ENCODE measurements around the gene NXPE4.
"Not testable (repeated sequence)": the region's sequence is repeated elsewhere in the genome, so short reads cannot be mapped to it uniquely, and the experiment has no call there.

The NXPE4 gene

DNA sequence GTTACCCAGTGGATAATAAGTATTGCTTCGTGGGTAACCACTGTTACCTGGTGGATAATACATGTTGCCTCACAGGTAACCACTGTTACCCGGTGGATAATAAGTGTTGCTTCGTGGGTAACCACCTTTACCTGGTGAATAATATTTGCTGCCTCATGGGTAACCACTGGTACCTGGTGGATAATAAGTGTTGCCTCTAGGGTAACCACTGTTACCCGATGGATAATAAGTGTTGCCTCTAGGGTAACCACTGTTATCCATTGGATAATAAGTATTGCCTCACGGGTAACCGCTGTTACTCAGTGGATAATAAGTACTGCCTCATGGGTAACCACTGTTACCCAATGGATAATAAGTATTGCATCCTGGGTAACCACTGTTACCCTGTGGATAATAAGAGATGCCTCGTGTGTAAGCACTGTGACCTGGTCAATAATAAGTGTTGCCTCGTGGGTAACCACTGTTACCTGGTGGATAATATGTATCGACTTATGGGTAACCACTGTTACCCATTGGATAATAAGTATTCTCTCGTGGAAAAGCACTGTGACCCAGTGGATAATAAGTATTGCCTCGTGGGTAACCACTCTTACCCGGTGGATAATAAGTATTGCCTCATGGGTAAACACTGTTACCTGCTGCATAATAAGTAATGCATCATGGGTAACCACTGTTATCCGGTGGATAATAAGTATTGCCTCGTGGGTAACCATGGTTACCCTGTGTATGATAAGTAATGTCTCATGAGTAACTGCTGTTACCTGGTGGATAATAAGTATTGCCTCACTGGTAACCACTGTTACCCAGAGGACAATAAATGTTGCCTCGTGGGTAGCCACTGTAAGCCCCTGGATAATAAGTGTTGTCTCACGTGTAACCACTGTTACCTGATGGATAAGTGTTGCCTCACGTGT lies 20.1 kb upstream of the NXPE4 start:
- no peak for DNase-seq
- TF ChIP-seq POLR2A (IDR thresholded peaks at IDR 0.05; ENCODE audit: low read length) (no peak), GATA1 (IDR thresholded peaks at IDR 0.05; ENCODE audit: low read depth, low read length) (no peak)

DNA sequence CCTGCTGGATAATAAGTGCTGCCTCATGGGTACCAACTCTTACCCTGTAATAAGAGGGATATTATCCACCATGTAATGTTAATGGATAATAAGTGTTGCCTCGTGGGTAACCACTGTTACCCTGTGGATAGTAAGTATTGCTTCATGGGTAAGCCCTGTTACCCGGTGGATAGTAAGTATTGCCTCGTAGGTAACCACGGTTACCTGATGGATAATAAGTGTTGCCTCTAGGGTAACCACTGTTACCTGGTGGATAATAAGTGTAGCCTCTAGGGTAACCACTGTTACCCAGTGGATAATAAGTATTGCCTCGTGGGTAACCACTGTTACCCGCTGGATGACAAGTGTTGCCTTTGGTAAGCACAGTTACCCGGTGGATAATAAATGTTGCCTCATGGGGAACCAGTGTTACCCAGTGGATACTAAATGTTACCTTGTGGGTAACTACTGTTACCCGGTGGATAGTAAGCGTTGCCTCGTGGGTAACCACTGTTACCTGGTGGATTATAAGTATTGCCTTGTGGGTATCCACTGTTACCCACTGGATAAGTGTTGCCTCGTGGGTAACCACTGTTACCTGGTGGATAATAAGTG lies 18.6 kb upstream of the NXPE4 start:
- TF ChIP-seq POLR2A (IDR thresholded peaks at IDR 0.05; ENCODE audit: low read length), result no peak
- TF ChIP-seq GATA1 (IDR thresholded peaks at IDR 0.05; ENCODE audit: low read depth, low read length), result no peak
- DNase-seq, result no peak

DNA sequence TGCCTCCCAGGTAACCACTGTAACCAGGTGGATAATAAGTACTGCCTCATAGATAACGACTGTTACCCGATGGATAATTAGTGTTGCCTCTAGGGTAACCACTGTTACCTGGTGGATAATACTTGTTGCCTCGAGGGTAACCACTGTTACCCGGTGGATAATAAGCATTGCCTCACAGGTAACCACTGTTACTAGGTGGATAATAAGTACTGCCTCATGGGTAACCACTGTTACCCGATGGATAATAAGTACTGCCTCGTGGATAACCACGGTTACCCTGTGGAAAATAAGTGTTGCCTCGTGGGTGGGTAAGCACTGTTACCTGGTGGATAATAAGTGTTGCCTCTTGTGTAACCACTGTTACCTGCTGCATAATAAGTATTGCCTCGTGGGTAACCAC lies 17.5 kb upstream of the NXPE4 start:
- DNase-seq, result not testable (repeated sequence)

DNA sequence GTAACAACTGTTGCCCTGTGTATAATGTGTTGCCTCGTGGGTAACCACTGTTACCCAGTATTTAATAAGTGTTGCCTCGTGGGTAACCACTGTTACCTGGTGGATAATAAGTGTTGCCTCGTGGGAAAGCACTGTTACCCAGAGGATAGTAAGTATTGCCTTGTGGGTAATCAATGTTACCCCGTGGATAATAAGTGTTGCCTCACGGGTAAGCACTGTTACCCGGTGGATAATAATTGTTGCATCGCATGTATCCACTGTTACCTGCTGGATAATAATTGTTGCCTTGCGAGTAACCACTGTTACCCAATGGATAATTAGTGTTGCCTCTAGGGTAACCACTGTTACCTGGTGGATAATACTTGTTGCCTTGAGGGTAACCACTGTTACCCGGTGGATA lies 17.1 kb upstream of the NXPE4 start:
- DNase-seq, result no peak
- TF ChIP-seq GATA1 (IDR thresholded peaks at IDR 0.05; ENCODE audit: low read depth, low read length) (no peak), POLR2A (IDR thresholded peaks at IDR 0.05; ENCODE audit: low read length) (no peak)

DNA sequence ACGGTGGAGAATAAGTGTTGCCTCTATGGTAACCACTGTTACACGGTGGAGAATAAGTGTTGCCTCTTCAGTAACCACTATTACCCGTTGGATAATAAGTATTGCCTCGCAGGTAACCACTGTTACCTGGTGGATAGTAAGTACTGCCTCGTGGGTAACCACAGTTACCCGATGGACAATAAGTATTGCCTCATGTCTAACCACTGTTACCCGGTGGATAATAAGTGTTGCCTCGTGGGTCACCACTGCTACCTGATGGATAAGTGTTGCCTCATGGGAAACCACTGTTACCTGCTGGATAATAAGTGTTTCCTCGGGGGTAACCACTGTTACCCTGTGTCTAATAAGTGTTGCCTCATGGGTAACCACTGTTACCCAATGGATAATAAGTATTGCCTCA lies 16.6 kb upstream of the NXPE4 start:
- DNase-seq, result not testable (repeated sequence)

DNA sequence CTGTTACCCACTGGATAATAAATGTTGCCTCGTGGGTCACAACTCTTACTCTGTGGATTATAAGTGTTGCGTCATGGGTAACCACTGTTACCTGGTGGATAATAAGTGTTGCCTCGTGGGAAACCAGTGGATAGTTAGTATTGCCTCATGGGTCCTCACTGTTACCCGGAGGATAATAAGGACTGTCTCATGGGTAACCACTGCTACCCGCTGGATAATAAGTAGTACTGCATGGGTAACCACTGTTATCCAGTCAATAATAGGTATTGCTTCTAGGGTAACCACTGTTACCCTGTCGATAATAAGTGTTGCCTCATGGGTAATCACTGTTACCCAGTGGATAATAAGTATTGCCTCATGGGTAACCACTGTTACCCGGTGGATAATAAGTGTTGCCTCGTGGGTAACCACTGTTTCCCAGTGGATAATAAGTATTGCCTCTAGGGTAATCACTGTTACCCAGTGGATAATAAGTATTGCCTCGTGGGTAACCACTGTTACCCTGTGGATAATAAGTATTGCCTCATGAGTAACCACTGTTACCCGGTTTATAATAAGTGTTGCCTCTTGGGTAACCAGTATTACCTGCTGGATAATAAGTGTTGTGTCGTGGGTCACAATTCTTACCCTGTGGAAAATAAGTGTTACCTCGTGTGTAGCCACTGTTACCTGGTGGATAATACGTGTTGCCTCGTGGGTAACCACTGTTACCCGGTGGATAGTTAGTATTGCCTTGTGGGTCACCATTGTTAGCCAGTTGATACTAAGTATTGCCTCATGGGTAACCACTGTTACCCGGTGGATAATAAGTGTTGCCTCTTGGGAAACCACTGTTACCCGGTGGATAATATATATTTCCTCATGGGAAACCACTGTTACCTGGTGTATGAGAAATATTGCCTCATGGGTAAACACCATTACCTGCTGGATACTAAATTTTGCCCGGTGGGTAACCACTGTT lies 15.7 kb upstream of the NXPE4 start:
- TF ChIP-seq GATA1 (IDR thresholded peaks at IDR 0.05; ENCODE audit: low read depth, low read length) (no peak), POLR2A (IDR thresholded peaks at IDR 0.05; ENCODE audit: low read length) (no peak)
- peak in 1 of 2 experiments; percentile 7 for DNase-seq

DNA sequence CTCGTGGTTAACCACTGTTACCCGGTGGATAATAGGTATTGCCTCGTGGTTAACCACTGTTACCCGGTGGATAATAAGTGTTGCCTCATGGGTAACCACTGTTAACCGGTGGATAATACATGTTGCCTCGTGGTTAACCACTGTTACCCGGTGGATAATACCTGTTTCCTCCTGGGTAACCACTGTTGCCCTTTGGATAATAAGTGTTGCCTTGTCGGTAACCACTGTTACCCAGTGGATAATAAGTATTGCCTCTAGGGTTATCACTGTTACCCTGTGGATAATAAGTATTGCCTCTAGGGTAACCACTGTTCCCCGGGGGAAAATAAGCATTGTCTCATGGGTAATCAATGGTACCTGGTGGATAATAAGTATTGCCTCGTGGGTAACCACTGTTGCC lies 15.0 kb upstream of the NXPE4 start:
- TF ChIP-seq POLR2A (IDR thresholded peaks at IDR 0.05; ENCODE audit: low read length) (no peak), GATA1 (IDR thresholded peaks at IDR 0.05; ENCODE audit: low read depth, low read length) (no peak)
- DNase-seq, result no peak

DNA sequence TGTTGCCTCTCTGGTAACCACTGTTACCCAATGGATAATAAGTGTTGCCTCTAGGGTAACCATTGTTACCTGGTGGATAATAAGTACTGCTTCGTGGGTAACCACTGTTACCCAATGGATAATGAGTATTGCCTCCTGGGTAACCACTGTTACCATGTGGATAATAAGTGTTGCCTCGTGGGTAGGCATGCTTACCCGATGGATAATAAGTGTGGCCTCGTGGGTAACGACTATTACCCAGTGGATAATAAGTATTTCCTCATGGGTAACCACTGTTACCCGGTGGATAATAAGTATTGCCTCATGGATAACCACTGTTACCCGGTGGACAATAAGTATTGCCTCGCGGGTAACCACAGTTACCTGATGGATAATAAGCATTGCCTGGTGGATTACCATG lies 13.8 kb upstream of the NXPE4 start:
- DNase-seq, result no peak
- no peak for TF ChIP-seq POLR2A (IDR thresholded peaks at IDR 0.05; ENCODE audit: low read length)
- TF ChIP-seq GATA1 (IDR thresholded peaks at IDR 0.05; ENCODE audit: low read depth, low read length), result no peak

DNA sequence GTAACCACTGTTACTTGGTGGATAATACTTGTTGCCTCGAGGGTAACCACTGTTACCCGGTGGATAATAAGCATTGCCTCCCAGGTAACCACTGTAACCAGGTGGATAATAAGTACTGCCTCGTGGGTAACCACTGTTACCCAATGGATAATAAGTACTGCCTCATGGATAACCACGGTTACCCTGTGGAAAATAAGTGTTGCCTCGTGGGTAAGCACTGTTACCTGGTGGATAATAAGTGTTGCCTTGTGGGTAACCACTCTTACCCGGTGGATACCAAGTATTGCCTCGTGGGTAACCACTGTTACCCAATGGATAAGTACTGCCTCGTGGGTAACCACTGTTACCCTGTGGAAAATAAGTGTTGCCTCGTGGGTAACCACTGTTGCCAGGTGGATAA lies 13.0 kb upstream of the NXPE4 start:
- DNase-seq, result not testable (repeated sequence)

DNA sequence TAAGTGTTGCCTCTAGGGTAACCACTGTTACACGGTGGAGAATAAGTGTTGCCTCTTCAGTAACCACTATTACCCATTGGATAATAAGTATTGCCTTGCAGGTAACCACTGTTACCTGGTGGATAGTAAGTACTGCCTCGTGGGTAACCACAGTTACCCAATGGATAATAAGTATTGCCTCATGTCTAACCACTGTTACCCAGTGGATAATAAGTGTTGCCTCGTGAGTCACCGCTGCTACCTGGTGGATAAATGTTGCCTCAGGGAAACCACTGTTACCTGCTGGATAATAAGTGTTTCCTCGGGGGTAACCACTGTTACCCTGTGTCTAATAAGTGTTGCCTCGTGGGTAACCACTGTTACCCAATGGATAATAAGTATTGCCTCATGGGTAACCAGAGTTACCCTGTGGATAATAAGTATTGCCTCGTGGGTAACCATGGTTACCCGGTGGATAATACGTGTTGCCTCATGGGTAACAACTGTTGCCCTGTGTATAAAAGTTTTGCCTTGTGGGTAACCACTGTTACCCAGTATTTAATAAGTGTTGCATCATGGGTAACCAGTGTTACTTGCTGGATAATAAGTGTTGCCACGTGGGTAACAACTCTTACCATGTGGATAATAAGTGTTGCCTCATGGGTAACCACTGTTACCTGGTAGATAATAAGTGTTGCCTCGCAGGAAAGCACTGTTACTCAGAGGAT lies 12.3 kb upstream of the NXPE4 start:
- TF ChIP-seq POLR2A (IDR thresholded peaks at IDR 0.05; ENCODE audit: low read length) (no peak), GATA1 (IDR thresholded peaks at IDR 0.05; ENCODE audit: low read depth, low read length) (no peak)
- DNase-seq, result no peak

DNA sequence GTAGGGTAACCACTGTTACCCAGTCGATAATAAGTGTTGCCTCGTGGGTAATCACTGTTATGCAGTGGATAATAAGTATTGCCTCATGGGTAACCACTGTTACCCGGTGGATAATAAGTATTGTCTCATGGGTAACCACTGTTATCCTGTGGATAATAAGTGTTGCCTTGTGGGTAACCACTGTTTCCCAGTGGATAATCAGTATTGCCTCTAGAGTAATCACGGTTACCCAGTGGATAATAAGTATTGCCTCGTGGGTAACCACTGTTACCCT lies 11.2 kb upstream of the NXPE4 start:
- not testable (repeated sequence) for DNase-seq

DNA sequence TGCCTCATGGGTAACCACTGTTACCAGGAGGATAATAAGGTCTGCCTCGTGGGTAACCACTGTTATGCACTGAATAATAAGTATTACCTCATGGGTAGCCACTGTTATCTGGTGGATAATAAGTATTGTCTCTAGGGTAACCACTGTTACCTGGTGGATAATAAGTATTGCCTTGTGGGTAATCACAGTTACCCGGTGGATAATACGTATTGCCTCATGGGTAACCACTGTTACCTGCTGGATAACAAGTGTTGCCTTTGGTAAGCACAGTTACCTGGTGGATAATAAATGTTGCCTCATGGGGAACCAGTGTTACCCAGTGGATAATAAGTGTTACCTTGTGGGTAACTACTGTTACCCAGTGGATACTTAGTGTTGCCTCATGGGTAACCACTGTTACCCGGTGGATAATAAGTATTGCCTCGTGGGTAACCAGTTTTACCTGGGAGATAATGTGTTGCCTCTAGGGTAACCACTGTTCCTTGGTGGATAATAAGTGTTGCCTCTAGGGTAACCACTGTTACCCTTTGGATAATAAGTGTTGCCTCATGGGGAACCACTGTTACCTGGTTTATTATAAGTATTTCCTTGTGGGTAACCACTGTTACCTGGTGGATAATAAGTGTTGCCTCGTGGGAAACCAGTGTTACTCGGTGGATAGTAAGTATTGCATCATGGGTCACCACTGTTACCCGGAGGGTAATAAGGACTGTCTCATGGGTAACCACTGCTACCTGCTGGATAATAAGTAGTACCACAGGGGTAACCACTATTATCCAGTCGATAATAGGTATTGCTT lies 10.6 kb upstream of the NXPE4 start:
- DNase-seq, result peak in 1 of 2 experiments; percentile 21
- TF ChIP-seq GATA1 (IDR thresholded peaks at IDR 0.05; ENCODE audit: low read depth, low read length) (no peak), POLR2A (IDR thresholded peaks at IDR 0.05; ENCODE audit: low read length) (no peak)

DNA sequence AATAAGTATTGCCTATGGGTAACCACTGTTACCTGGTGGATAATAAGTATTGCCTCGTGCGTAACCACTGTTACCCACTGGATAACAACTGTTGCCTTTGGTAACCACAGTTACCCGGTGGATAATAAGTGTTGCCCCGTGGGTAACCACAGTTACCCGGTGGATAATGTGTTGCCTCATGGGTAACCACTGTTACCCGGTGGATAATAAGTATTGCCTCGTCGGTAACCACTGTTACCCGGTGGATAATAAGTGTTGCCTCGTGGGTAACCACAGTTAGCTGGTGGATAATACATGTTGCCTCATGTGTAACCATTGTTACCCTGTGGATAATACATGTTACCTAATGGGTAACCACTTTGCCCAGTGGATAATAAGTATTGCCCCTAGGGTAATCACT lies 9.8 kb upstream of the NXPE4 start:
- TF ChIP-seq GATA1 (IDR thresholded peaks at IDR 0.05; ENCODE audit: low read depth, low read length) (no peak), POLR2A (IDR thresholded peaks at IDR 0.05; ENCODE audit: low read length) (no peak)
- DNase-seq, result no peak

Measured in erythroblast (primary cell).